H9 (cell line): ENCODE measurements around the gene TNFRSF1B. TPM values are rescaled to one million over a fixed set of nuclear protein-coding genes. Genes with fewer than 3 reads are reported as not detected.

Source experiments
- DNase-seq: peaks from one replicate; pipeline ENCODE4 v3.0.0-alpha.2; 2017
- H2AFZ ChIP-seq: one replicate; pipeline ENCODE4 v1.6.1; 2013; ENCODE audit warnings: mild to moderate bottlenecking, low read length, control low read depth, moderate library complexity
- H2AK5ac ChIP-seq: 2 replicates; pipeline ENCODE4 v1.6.1; 2013; ENCODE audit warnings: low read length, control low read depth, mixed read lengths; ENCODE audit not compliant: insufficient read length
- H2BK120ac ChIP-seq: one replicate; pipeline ENCODE4 v1.6.1; 2013; ENCODE audit warnings: low read depth, mild to moderate bottlenecking, low read length, control low read depth, inconsistent platforms; ENCODE audit not compliant: poor library complexity, severe bottlenecking
- H2BK12ac ChIP-seq: 2 replicates; pipeline ENCODE4 v1.6.1; 2013; ENCODE audit warnings: low read length, control low read depth, mixed read lengths, low read depth; ENCODE audit not compliant: insufficient read length
- H2BK15ac ChIP-seq: 2 replicates; pipeline ENCODE4 v1.6.1; 2013; ENCODE audit warnings: low read depth, low read length, control low read depth
- H2BK20ac ChIP-seq: one replicate; pipeline ENCODE4 v1.6.1; 2013; ENCODE audit warnings: low read depth, mild to moderate bottlenecking, low read length, control low read depth, inconsistent platforms; ENCODE audit not compliant: poor library complexity, severe bottlenecking
- H2BK5ac ChIP-seq: 2 replicates; pipeline ENCODE4 v1.6.1; 2013; ENCODE audit warnings: low read length, control low read depth, mixed read lengths; ENCODE audit not compliant: insufficient read length
- H3K14ac ChIP-seq: 2 replicates; pipeline ENCODE4 v1.6.1; 2013; ENCODE audit warnings: low read length, control low read depth; ENCODE audit not compliant: insufficient read depth
- H3K18ac ChIP-seq: 2 replicates; pipeline ENCODE4 v1.6.1; 2013; ENCODE audit warnings: low read depth, mild to moderate bottlenecking, mixed read lengths, low read length, control low read depth; ENCODE audit not compliant: insufficient read length
- H3K23ac ChIP-seq: 2 replicates; pipeline ENCODE4 v1.6.1; 2013; ENCODE audit warnings: low read length, control low read depth, mixed read lengths, low read depth; ENCODE audit not compliant: insufficient read length
- H3K23me2 ChIP-seq: 2 replicates; pipeline ENCODE4 v1.6.1; 2013; ENCODE audit warnings: low read depth, mild to moderate bottlenecking, mixed read lengths, low read length, control low read depth; ENCODE audit not compliant: insufficient read length, poor library complexity, severe bottlenecking
- H3K27ac ChIP-seq: 2 replicates; pipeline ENCODE4 v1.5.1; 2013; ENCODE audit warnings: low read length, control low read depth, mixed read lengths, low read depth; ENCODE audit not compliant: insufficient read length
- H3K27me3 ChIP-seq: 2 replicates; pipeline ENCODE4 v1.6.1; 2013; ENCODE audit warnings: low read length, control low read depth, inconsistent platforms; ENCODE audit not compliant: insufficient read depth
- H3K4ac ChIP-seq: 2 replicates; pipeline ENCODE4 v1.6.1; 2013; ENCODE audit warnings: low read depth, mild to moderate bottlenecking, control low read depth, inconsistent platforms, low read length, moderate library complexity
- H3K4me1 ChIP-seq: 2 replicates; pipeline ENCODE4 v1.6.1; 2013; ENCODE audit warnings: low read length, control low read depth, inconsistent platforms; ENCODE audit not compliant: insufficient read depth
- H3K4me2 ChIP-seq: 2 replicates; pipeline ENCODE4 v1.6.1; 2013; ENCODE audit warnings: low read length, control low read depth, mixed read lengths; ENCODE audit not compliant: insufficient read length, insufficient read depth
- H3K56ac ChIP-seq: 2 replicates; pipeline ENCODE4 v1.6.1; 2013; ENCODE audit warnings: low read depth, mild to moderate bottlenecking, mixed read lengths, low read length, control low read depth; ENCODE audit not compliant: insufficient read length
- H3K79me1 ChIP-seq: 2 replicates; pipeline ENCODE4 v1.6.1; 2013; ENCODE audit warnings: low read depth, mild to moderate bottlenecking, moderate library complexity, low read length, control low read depth, inconsistent platforms; ENCODE audit not compliant: insufficient read depth, poor library complexity, severe bottlenecking
- H3K79me2 ChIP-seq: 2 replicates; pipeline ENCODE4 v1.6.1; 2013; ENCODE audit warnings: low read length, control low read depth, inconsistent platforms; ENCODE audit not compliant: insufficient read depth
- H3K9ac ChIP-seq: 2 replicates; pipeline ENCODE4 v1.6.1; 2013; ENCODE audit warnings: low read length, control low read depth, mixed read lengths; ENCODE audit not compliant: insufficient read length; ENCODE audit errors: extremely low read depth
- H3K9me3 ChIP-seq: one replicate; pipeline ENCODE4 v1.6.1; 2013; ENCODE audit warnings: low read depth, low read length, inconsistent platforms; ENCODE audit not compliant: control insufficient read depth
- H3T11ph ChIP-seq: one replicate; pipeline ENCODE4 v1.6.1; 2013; ENCODE audit warnings: mild to moderate bottlenecking, low read length, control low read depth, inconsistent platforms
- H4K20me1 ChIP-seq: one replicate; pipeline ENCODE4 v1.6.1; 2013; ENCODE audit not compliant: control insufficient read depth, insufficient read length, insufficient read depth
- H4K5ac ChIP-seq: 2 replicates; pipeline ENCODE4 v1.6.1; 2013; ENCODE audit warnings: low read depth, mild to moderate bottlenecking, mixed read lengths, low read length, control low read depth; ENCODE audit not compliant: insufficient read length
- H4K8ac ChIP-seq: replicated peaks from 2 replicates; pipeline ENCODE4 v1.6.1; 2013; ENCODE audit warnings: low read length, control low read depth, mixed read lengths, low read depth; ENCODE audit not compliant: insufficient read length
- H4K91ac ChIP-seq: 2 replicates; pipeline ENCODE4 v1.6.1; 2013; ENCODE audit warnings: low read depth, mild to moderate bottlenecking, moderate library complexity, mixed read lengths, low read length, control low read depth; ENCODE audit not compliant: insufficient read length
- H3K27ac Mint-ChIP-seq, 3 experiments: 2 replicates in 2 of 3; 3 replicates in 1 of 3; pipeline ENCODE4 v1.8.0; 2020 to 2021; ENCODE audit warnings: mixed read lengths in 3 of 3, mild to moderate bottlenecking in 1 of 3, moderate library complexity in 1 of 3
- H3K27me3 Mint-ChIP-seq: 2 replicates; pipeline ENCODE4 v1.8.0; 2021; ENCODE audit warnings: low read depth, mild to moderate bottlenecking, moderate library complexity, mixed read lengths
- H3K36me3 Mint-ChIP-seq, 3 experiments: 2 replicates in 2 of 3; 3 replicates in 1 of 3; pipeline ENCODE4 v1.8.0; 2020 to 2021; ENCODE audit warnings: low read depth in 3 of 3, mixed read lengths in 3 of 3; ENCODE audit not compliant: insufficient read depth in 1 of 3
- H3K4me1 Mint-ChIP-seq, 2 experiments: 2 replicates each; pipeline ENCODE4 v1.8.0; 2020; ENCODE audit warnings: mixed read lengths in 2 of 2
- H3K4me3 Mint-ChIP-seq, 2 experiments: 2 replicates in 1 of 2; 3 replicates in 1 of 2; pipeline ENCODE4 v1.8.0; 2020 to 2021; ENCODE audit warnings: mild to moderate bottlenecking in 2 of 2, mixed read lengths in 2 of 2, moderate library complexity in 1 of 2
- H3K9me3 Mint-ChIP-seq, 2 experiments: 2 replicates in 1 of 2; 3 replicates in 1 of 2; pipeline ENCODE4 v1.8.0; 2020; ENCODE audit warnings: mild to moderate bottlenecking in 2 of 2, mixed read lengths in 2 of 2, moderate library complexity in 1 of 2
- WGBS: extraction: QIAGEN DNeasy Blood & Tissue Kit; methylation state at CpG from one replicate; pipeline ENCODE4 v1.1.7; 2013; ENCODE audit warnings: missing lambda C conversion rate, low lambda C conversion rate, mixed read lengths; ENCODE audit not compliant: insufficient read length; ENCODE audit errors: extremely low coverage; 5-methylcytosine and 5-hydroxymethylcytosine counted together
- total RNA-seq: library from RNA; stranded (reverse); gene quantifications from 2 replicates; pipeline ENCODE4 v1.2.1, GENCODE V29; 2021
- TF ChIP-seq, protein P1 (sequence below): fragments of 200-600 bp; sonication (generic); conservative IDR thresholded peaks from 3 replicates; pipeline ENCODE4 v1.8.0; 2021; ENCODE audit warnings: antibody characterized with exemption, mild to moderate bottlenecking

TNFRSF1B gene
- total RNA-seq, 1 experiment from 2014 or later = 0.57 TPM

GRCh38 chr1:12255913-12256312 lies 89.1 kb downstream of the TNFRSF1B start:
- H3K4me3 Mint-ChIP-seq = no peak overlapping the region
- TF ChIP-seq, protein P1, sequence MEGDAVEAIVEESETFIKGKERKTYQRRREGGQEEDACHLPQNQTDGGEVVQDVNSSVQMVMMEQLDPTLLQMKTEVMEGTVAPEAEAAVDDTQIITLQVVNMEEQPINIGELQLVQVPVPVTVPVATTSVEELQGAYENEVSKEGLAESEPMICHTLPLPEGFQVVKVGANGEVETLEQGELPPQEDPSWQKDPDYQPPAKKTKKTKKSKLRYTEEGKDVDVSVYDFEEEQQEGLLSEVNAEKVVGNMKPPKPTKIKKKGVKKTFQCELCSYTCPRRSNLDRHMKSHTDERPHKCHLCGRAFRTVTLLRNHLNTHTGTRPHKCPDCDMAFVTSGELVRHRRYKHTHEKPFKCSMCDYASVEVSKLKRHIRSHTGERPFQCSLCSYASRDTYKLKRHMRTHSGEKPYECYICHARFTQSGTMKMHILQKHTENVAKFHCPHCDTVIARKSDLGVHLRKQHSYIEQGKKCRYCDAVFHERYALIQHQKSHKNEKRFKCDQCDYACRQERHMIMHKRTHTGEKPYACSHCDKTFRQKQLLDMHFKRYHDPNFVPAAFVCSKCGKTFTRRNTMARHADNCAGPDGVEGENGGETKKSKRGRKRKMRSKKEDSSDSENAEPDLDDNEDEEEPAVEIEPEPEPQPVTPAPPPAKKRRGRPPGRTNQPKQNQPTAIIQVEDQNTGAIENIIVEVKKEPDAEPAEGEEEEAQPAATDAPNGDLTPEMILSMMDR = no peak
- H2BK12ac ChIP-seq = no peak overlapping the region

More at GRCh38 chr1:12255913-12256312, 89.1 kb downstream of the TNFRSF1B start:
- no peak overlapping the region for H3K4me2 ChIP-seq
- DNase-seq = no peak
- H3K79me1 ChIP-seq = no peaks in the 10 kb centered on the region
- no peaks in the 10 kb centered on the region for H3K79me2 ChIP-seq
- H3K27ac ChIP-seq = no peak overlapping the region
- H2AFZ ChIP-seq = no peak overlapping the region
- H3K14ac ChIP-seq = no peak overlapping the region
- no peak overlapping the region for H4K8ac ChIP-seq
- H3T11ph ChIP-seq = no peak overlapping the region
- no peak overlapping the region for H3K18ac ChIP-seq
- no peak overlapping the region for H4K91ac ChIP-seq
- no peak overlapping the region for H4K5ac ChIP-seq
- H2BK20ac ChIP-seq = no peak overlapping the region
- no peak overlapping the region for H2BK5ac ChIP-seq
- H3K4me1 Mint-ChIP-seq = peaks cover 5 to 6% of the 10 kb centered on the region in 2 experiments; a peak in 3 of 4 replicates
- no peak overlapping the region for H2BK120ac ChIP-seq
- H4K20me1 ChIP-seq = no peaks in the 10 kb centered on the region
- no peak overlapping the region for H3K23ac ChIP-seq
- no peaks in the 10 kb centered on the region for H3K23me2 ChIP-seq
- no CpG with 5 or more reads among the region's 2 CpGs for WGBS
- no peak overlapping the region for H3K9ac ChIP-seq
- H3K9me3 Mint-ChIP-seq = no peaks in the 10 kb centered on the region
- peaks cover 8 to 60% (median 33%) of the 10 kb centered on the region in 3 experiments for H3K36me3 Mint-ChIP-seq
- no peaks in the 10 kb centered on the region for H3K27me3 Mint-ChIP-seq
- H3K4ac ChIP-seq = no peak overlapping the region
- no peaks in the 10 kb centered on the region for H3K27me3 ChIP-seq
- H3K9me3 ChIP-seq = no peaks in the 10 kb centered on the region
- no peaks in the 10 kb centered on the region for H3K4me1 ChIP-seq
- no peak overlapping the region for H3K27ac Mint-ChIP-seq
- no peak overlapping the region for H2BK15ac ChIP-seq
- no peak overlapping the region for H3K56ac ChIP-seq
- H2AK5ac ChIP-seq = no peak overlapping the region
